Ishikawa (cell line): ENCODE results near the gene TRUB2.

Source experiments
- CEBPB ChIP-seq: IDR thresholded peaks from 2 replicates; pipeline ENCODE4 v1.6.1; 2012
- CREB1 ChIP-seq: IDR thresholded peaks from 2 replicates; pipeline ENCODE4 v1.6.1; 2012; ENCODE audit warnings: low read depth
- EP300 ChIP-seq: IDR thresholded peaks from 2 replicates; pipeline ENCODE4 v1.6.1; 2012; ENCODE audit warnings: borderline replicate concordance
- ZBTB7A ChIP-seq: IDR thresholded peaks from 2 replicates; pipeline ENCODE4 v1.6.1; 2012; ENCODE audit warnings: low read depth
- TF ChIP-seq, protein P1 (sequence below): IDR thresholded peaks from 2 replicates; pipeline ENCODE4 v1.6.1; 2012

DNA sequence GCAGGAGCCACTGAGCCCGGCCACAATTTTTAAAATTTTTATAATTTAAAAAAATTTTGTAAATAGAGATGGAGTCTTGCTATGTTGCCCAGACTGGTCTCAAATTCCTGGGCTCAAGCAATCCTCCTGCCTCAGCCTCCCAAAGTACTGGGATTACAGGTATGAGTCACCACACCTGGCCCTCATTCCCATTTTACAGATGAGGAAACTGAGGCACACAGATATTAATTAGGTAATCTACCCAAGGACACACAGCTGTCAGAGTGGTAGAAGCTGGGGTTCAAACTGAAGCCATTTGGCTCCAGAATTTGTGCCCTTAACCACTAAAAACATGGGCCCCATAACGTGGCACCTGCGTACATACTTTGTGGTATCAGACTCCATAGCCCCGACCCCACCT lies 7.5 kb downstream of the TRUB2 start:
- TF ChIP-seq CEBPB, result no peak
- TF ChIP-seq ZBTB7A, result no peak
- TF ChIP-seq EP300, result no peak
- TF ChIP-seq, protein P1, sequence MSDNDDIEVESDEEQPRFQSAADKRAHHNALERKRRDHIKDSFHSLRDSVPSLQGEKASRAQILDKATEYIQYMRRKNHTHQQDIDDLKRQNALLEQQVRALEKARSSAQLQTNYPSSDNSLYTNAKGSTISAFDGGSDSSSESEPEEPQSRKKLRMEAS, result no peak
- TF ChIP-seq CREB1, result no peak
